Left hindlimb (tissue), 1 donor: ENCODE measurements around the gene PDE4DIP.
"Not testable (repeated sequence)": the region's sequence is repeated elsewhere in the genome, so short reads cannot be mapped to it uniquely, and the experiment has no call there.

Experiments used
- DNase-seq: peaks from one replicate; pipeline ENCODE4 v3.0.0-alpha.2; 2018

PDE4DIP gene

GRCh38 chr1:148844220-148844619, at the start of gene PDE4DIP:
PDE4DIP (plus strand) TSS chr1:148844428; CDS start chr1:148844775, 347 bp downstream.
- DNase-seq = not testable (repeated sequence)

GRCh38 chr1:148808268-148808928, 35.8 kb upstream of the PDE4DIP start:
- not testable (repeated sequence) for DNase-seq

- not testable (repeated sequence) for DNase-seq
Measured at GRCh38 chr1:148808929-148809283, 35.3 kb upstream of the PDE4DIP start.

GRCh38 chr1:148822180-148822579, 22.0 kb upstream of the PDE4DIP start:
- DNase-seq = not testable (repeated sequence)

- DNase-seq = not testable (repeated sequence)
Measured at GRCh38 chr1:148823822-148824221, 20.4 kb upstream of the PDE4DIP start.

GRCh38 chr1:148825029-148825428, 19.2 kb upstream of the PDE4DIP start:
- not testable (repeated sequence) for DNase-seq

- DNase-seq = not testable (repeated sequence)
Measured at GRCh38 chr1:148828531-148828930, 15.7 kb upstream of the PDE4DIP start.

GRCh38 chr1:148828962-148829361, 15.3 kb upstream of the PDE4DIP start:
- DNase-seq = not testable (repeated sequence)

GRCh38 chr1:148829365-148829764, 14.9 kb upstream of the PDE4DIP start:
- not testable (repeated sequence) for DNase-seq

GRCh38 chr1:148841262-148841661, 3.0 kb upstream of the PDE4DIP start:
- DNase-seq = not testable (repeated sequence)

- not testable (repeated sequence) for DNase-seq
Measured at GRCh38 chr1:148844651-148845050, 423 bp downstream of the PDE4DIP start.

- not testable (repeated sequence) for DNase-seq
Measured at GRCh38 chr1:148845068-148845467, 840 bp downstream of the PDE4DIP start.

- DNase-seq = not testable (repeated sequence)
Measured at GRCh38 chr1:148850347-148850746, 6.1 kb downstream of the PDE4DIP start.

GRCh38 chr1:148850840-148851239, 6.6 kb downstream of the PDE4DIP start:
- not testable (repeated sequence) for DNase-seq

GRCh38 chr1:148851684-148852083, 7.5 kb downstream of the PDE4DIP start:
- not testable (repeated sequence) for DNase-seq

GRCh38 chr1:148853363-148853762, 9.1 kb downstream of the PDE4DIP start:
- not testable (repeated sequence) for DNase-seq

- DNase-seq = not testable (repeated sequence)
Measured at GRCh38 chr1:148854063-148854462, 9.8 kb downstream of the PDE4DIP start.

GRCh38 chr1:148855367-148855766, 11.1 kb downstream of the PDE4DIP start:
- not testable (repeated sequence) for DNase-seq

GRCh38 chr1:148860049-148860448, 15.8 kb downstream of the PDE4DIP start:
- DNase-seq = not testable (repeated sequence)

- DNase-seq = not testable (repeated sequence)
Measured at GRCh38 chr1:148860579-148861259, 16.5 kb downstream of the PDE4DIP start.

- not testable (repeated sequence) for DNase-seq
Measured at GRCh38 chr1:148862590-148862989, 18.4 kb downstream of the PDE4DIP start.

GRCh38 chr1:148868924-148869633, 24.9 kb downstream of the PDE4DIP start:
- DNase-seq = not testable (repeated sequence)

- not testable (repeated sequence) for DNase-seq
Measured at GRCh38 chr1:148869634-148869961, 25.4 kb downstream of the PDE4DIP start.
